ENCODE data around the gene CLINT1.

Gene CLINT1

DNA sequence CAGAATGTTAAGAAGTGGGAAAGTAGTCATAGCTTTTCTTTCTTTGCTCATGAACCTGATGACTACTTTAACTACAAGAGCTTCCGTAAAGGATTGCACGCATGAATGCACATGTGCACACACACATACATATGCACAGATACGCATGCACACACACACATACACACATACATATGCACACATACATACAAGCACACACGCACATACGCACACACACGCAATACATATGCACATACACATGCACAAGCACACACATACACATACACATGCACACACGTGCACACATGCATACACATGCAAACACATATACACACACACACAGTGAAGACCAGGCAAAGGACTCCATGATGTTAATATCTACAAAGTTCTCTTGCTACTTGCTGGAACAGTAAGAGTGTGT, 92.5 kb downstream of the CLINT1 start:
- in situ Hi-C loops (cut with HindIII; ENCODE audit: low sequenced_read_pairs), result no loop called here

DNA sequence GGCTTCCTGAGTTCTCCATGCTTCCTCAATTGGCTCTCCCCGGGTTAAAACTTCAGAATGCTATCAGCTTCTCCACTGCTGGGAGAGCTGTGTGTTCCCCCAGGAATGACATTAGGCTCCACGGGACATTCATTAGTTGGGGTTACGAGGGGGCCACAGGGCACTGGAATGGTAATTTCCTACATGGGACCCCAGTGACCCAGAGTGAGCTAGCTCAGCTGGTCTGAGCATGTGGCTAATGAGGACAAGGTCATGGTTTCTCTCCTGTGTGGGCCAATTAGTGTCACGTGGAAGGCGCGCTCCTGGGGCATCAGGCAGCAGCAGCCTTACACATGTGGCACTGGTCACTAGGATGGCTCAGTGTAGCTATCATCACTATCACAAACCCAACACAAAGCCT, 94.4 kb downstream of the CLINT1 start:
- in situ Hi-C loops (cut with HindIII; ENCODE audit: low sequenced_read_pairs), result no loop called here

DNA sequence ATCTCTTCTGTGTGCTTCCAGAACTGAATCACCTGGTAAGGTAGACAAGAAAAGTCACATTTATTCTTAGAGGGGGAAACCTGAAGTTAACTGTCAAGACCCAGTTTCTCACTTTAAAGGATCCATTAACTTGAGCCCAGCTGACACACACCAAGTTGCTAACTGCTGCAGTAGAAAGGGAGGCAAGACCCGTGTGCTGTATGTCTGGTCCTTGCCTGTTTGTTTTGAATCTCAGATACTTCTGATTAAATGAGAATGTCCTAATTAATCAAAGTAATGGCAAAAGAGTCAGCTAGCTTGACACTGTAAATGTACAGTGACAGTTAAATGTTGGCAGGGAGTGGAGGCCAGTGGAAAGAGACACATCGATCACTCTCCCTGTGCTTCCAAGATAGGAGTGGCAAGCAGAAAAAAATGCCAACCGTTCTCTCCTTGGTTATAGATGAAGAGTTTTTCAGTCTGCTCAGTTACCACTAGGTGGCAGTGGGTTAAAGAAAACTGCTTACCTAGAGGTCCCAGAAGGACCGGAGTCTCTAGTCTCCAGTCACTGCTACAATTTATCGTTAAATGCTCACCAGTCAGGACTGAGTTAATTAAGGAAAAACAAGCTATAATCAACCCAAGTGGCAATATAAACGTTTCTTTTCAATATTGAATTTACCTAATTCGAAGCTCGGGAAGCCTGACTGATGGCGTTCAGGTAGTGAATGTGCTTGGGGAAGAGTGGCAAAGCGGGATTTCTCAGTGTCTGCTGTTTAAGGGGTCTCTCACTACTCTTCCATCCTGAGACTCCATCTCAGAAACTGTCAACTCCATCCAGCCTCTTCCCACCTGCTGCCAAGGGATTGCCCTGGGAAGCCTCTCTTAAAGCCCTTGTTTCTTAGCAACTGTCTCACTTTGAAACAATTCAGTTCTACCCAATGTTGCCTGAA, 97.0 kb downstream of the CLINT1 start:
- in situ Hi-C loops (cut with HindIII; ENCODE audit: low sequenced_read_pairs), result no loop called here

DNA sequence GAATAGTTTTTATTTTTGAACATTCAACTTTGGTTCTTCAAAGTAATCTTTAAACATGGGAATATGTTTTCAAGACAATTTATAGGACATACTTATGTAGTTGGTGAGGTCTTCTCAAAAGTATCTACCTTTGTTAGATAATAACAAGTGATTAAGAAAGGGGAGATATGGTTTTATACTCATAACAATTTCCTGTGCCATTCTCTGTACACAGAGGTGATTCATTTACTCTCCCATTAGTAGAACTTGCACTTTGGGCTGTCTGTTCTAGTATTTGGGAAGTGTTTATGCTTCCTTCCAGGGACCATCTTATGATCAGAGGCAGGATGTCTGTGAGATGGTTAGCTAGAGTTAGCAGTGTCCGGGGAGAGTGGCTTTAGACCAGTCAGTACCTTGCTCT, 100.2 kb downstream of the CLINT1 start:
- in situ Hi-C loops (cut with HindIII; ENCODE audit: low sequenced_read_pairs), result no loop called here

DNA sequence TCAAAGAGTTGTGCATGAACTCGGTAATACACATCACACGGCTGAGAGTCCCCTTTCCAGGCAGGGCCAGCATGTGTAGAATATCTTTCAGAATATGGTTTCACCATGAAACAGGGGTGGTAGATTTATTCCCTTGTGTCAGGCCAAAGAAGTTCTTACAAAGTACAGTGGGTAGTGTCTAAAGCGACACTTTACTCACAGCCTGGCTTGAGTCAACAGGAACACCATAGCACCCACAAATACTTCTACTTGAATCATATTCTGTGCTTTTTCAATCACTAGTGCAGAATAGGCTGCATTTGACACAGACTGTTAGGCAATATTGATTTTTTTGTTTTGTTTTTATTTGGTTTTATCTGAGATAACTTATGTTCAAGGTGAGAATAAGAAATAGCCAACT, 102.8 kb downstream of the CLINT1 start:
- in situ Hi-C loops (cut with HindIII; ENCODE audit: low sequenced_read_pairs), result no loop called here

DNA sequence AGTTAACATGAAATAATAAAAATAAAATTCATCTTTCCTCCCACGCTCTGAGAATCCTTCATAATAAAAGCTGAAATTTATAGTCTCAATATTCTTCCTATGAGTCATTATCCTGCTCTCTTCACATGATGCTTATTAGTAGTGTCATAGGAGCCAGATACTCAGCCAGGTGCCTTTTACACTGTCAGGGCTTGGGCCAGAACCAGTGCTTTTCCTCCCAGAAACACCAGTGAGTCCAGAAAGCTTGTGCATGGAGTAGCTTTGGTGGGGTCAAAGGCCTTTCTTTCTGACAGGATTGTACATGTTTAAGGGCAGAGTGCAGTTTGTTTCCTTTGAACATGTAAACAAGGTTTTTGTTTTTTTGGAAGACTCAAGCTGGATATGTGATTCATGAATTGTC, 108.6 kb downstream of the CLINT1 start:
- in situ Hi-C loops (cut with HindIII; ENCODE audit: low sequenced_read_pairs), result no loop called here

DNA sequence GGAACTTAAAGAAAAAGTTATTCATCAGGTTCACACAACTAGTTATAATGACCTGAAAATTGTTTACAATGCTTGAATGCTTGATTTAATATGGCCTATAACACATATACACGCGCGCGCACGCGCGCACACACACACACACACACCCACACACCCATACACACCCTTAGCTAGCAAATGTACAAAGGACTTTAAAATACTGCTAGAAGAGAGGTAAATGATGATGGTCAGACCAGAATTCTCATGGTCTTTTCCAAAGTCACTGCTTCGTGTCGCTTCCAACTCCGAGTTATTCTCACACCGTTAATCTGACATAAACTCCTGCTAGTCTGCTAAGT, 109.5 kb downstream of the CLINT1 start:
- in situ Hi-C loops (cut with HindIII; ENCODE audit: low sequenced_read_pairs), result no loop called here

DNA sequence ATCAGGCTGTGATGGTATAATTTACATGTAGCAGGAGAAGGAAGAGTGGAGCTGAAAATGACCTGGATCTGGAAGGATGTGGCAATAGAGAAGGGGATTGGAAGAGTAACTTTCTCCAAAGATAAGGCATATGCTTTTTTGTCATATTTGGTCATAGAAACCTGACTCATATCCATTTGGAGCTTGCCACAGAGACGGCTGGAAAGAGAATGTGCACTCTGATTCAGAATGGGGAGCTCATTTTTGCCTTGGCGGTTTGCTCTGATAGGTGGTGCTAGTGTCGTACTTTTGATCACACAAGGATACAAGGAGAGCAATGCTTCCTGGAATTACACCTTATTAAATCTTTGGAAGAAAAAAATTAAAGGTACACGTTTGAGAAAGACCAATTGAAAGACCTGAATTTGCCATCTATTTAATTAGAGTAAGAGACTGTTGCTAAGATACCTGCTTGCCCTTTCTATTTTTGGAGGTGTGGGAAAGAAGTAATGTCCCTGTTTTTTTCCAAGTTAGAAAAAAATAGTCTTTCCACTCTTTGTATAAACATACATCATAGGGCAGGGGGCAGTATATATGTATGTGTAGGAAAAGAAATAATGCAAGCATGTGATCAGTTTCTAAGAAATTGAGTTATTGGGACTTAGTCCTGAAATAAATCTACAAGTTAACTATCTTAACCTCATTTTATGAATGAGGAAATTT, 110.0 kb downstream of the CLINT1 start:
- in situ Hi-C loops (cut with HindIII; ENCODE audit: low sequenced_read_pairs), result no loop called here

DNA sequence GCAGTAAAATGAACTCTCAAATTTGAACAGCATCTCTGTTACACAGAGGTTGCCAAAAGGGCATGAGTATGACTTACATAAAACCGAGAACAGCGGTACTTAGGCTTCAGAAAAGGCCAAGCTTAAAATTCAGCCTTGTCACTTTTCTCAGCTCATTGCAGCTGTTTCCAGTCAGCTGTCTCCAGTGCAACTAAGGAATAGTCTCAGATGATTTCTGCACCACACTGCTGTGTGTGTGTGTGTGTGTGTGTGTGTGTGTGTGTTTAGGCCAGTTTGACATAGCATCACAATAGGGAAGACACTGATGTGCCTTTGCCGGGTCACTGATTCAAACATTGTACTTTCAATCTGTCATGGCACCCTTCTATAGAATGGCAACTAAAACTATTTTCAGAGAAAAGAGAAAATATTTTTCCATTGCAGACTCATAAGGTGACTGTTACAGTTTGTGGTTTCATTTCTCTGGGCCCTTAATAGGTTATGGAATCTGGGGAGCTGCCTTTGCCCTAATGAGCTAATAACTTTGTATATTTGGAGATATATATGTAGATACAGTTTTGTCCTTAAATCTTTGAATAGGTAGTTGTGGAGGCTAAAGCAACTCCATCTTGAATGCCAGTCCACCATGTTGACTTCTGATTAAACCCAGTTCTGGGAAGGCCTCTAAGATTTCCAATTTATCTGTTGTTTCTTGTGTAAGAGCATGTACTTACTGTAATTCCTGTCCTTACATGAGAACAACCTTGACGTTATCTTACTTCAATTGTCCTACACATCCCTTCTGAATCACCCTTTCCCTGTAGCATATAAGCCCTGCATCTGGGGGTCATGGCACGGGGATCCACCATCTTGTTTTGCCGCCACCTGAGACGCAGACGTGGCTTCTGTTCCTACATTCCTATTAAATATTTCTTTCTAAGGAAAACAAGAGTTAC, 110.9 kb downstream of the CLINT1 start:
- in situ Hi-C loops (cut with HindIII; ENCODE audit: low sequenced_read_pairs), result no loop called here

DNA sequence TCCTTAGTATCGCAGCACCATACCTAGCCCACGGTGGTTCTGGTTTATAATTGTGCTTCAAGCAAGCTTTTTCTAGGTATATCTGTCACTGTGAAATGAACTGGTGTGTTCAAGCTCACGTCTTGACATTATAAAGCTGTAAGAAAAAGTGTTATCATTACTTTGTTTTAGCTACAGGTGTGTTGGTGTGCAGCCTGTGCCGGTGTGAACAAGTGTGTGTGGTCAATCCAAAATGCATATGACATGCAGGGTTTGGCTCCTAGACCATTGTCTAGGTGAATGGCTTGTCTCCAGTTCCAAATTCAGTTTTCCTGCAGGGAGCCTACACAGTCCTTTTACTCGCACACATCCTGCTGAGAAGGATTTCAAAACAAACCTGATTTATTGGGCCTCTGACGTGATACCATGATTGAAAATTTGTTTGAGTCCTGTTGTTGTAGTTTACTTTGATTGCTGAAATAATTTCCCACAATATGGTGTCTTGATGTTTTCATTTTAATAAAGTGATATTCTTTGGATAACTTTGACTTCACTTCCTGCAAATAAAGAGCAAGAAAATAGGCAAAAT, 111.7 kb downstream of the CLINT1 start:
- in situ Hi-C loops (cut with HindIII; ENCODE audit: low sequenced_read_pairs), result no loop called here

DNA sequence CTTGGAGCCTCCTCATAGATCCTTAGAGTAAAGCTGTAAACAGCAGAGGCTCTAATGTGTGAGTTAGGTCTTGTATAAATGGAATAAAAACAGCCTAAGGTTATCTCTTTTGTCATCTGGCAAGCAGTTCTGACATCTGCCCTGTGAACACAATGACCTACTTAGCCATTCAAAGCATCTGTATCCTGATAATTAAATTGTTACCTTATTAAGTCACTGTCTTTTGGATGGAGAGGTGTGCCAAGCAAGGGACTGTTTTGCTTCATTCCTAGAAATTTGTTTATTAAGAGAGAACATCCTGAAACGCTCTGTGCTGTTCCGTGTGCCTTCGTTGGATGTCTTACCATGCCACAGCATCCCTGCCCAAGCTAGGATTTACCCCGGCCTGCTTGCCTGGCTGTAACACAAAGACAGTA, 113.9 kb downstream of the CLINT1 start:
- in situ Hi-C loops (cut with HindIII; ENCODE audit: low sequenced_read_pairs), result no loop called here

DNA sequence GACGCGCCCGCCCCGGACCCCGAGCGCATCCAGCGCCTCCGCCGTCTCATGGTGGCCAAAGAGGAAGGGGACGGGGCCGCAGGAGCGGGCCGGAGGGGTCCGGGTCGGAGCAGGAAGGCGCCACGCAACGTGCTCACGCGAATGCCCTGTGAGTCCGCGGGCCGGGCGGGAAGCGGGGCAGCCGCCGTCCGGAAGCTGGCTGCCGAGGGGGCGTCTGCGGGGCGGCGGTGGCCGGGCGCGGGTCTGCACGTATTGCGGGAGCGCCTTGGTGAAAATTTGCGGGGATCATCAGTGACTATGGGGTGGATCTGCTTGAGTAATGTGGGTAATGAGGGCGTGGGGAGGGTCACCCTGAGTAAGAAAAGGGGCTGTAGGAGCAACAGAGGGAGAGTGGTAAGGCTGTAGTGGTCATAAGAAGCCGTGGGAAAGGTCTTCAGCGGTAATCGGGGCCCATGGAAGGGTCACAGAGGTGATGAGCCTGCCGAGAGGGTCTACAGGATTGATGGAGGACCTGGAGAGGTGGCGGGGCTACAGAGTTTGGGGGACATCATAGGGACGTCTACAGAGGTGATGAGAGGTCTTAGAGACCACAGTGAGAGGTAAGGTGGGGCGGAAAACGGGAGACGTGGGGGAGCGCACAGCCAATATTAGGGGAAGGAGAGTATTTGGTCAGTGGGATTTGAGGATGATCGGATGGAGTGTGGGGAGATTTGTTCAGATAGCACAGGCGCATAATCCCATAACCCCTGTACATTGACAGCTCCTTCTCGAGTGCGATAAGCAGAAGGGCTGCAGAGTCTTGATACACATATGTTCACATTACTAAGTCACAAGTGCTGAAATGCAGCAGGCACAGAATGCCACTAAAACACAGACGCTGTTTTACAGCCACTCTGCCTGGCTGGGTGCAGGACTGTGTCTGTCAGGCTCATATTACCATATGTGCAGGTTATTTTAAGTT, 114.6 kb downstream of the CLINT1 start:
- in situ Hi-C loops (cut with HindIII; ENCODE audit: low sequenced_read_pairs), result no loop called here

DNA sequence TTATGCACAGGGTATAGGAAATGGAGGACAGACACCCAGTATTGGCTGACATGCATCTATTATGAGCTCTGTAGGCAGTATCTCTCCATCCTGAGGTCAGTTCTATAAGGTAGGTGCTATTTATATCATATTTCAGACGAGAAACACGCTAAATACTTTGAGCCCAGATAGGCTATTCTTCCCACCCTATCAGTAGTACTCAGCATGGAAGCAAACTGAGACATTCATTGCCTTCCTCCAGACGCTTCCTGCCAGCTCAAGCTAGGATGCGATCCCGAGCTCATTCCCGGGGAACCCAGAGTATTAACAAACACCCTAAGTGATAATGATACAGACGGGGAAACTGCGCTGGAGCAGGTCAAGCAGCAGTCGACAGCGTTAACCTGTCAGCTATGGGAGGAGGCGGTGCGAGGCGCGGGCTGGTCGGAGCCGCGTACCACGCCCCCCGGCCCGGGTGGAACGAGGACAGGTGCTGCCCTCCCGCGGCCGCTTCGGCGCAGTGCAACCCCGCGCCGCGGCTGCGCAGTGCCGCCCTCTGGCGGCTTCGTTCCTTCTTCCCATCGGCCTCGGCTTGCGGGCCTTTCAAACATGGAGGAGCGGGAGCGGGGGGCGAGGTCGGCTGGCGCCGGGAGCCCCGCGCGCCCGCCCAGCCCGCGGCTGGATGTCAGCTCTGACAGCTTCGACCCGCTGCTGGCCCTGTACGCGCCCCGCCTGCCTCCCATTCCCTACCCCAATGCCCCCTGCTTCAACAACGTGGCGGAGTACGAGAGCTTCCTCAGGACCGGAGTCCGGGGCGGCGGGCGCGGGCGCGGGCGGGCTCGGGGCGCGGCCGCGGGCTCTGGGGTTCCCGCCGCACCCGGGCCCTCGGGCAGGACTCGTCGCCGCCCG, 115.5 kb downstream of the CLINT1 start, which contains the start of gene LSM11:
Gene LSM11, plus strand, starts transcription at position 550 of the 888 bp plus-strand sequence. Its CDS starts 39 bp downstream, at position 589.
- in situ Hi-C loops (cut with HindIII; ENCODE audit: low sequenced_read_pairs), result no loop called here

DNA sequence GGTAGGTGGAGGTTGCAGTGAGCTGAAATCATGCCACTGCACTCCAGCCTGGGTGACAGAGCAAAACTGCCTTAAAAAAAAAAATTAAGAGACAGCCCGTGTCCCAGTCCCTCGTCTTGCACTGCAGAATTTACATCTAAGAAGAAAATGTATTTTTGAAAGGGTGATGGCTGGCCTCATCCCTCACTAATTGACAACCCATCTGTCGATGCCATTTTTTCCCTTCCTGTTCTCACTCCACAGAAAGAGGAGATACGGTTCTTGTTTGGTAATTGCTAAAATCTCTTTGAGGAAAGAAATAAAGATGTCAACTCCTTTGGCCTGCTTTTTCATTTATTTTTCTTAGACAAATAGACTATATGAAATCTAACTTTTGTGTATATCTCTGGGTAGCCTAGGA, 117.8 kb downstream of the CLINT1 start:
- in situ Hi-C loops (cut with HindIII; ENCODE audit: low sequenced_read_pairs), result no loop called here

DNA sequence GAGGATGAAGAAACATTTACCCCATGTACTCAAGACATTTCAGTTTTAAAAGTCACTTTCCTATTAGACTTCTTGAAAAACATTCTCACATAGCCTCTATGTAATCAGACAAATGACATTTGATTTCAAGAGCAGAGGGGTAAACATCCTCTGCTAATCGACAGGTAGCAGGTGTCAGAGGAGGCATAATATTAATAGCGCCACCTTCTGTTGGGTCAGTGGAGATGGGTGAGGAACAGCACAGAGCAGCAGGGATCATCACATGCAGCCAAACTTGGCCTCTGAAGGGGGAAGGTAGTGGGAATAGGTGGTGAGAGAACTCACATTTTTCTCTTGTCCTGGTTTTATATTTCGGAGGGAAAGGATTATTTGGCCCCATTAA, 118.7 kb downstream of the CLINT1 start:
- in situ Hi-C loops (cut with HindIII; ENCODE audit: low sequenced_read_pairs), result no loop called here

DNA sequence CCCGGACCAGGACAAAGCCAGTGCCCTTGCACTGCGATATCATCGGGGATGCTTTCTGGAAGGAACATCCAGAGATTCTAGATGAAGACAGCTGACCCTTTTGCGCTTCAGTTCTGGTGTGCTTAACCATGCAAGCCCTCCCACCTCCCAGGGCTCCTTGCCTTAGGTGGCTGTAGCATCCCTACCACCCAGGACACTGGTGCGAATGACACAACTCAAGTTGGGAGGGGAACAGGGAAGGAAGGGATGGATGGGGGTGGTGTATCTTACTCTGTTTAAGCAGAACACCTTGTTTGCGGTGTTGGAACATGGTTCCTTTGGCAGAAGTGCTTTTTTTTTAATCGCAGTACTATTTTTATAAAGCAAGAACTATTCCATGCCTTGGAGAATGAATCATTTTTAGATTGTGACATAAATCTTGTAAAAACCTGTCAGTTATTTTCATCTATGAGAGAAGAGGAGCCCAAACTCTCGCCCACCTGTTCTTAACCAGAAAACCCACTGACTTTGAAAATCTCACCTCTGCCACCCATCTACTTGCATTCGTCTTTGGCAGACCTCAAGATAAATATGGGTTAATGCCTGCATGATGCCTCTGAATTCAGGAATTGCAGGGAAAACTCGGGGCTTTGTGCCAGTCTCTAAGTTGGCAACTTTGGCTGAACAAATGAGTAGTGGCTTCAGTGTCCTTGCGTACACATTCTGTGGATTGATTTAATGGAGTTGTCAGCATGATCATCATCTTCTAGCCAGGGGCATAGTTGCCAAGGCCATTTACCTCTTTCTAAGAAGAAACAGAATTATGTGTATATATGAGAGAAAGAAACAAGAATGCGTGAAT, 119.3 kb downstream of the CLINT1 start:
- in situ Hi-C loops (cut with HindIII; ENCODE audit: low sequenced_read_pairs), result no loop called here

DNA sequence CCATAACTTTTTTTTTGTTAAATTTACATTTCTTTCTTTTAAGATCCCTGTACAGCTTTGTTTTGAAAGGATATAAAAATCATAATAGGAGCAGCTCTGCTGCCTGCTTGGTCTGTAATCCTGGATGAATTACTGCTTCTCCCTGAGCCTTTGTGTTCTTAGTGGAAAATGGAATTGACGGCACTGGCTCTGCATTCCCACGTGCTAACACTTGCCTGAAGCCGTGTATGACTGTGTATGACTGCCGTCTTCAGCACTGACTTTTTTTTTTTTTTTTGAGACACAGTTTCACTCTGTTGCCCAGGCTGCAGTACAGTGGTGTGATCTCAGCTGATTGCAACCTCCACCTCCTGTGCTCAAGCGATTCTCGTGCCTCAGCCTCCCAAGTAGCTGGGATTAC, 123.0 kb downstream of the CLINT1 start:
- in situ Hi-C loops (cut with HindIII; ENCODE audit: low sequenced_read_pairs), result no loop called here

Data from DLD1 (cell line).